Astrocyte (in vitro differentiated cells and primary cell): ENCODE measurements around the gene CLEC2A.

Experiments used
- CTCF ChIP-seq: IDR thresholded peaks from 2 replicates; pipeline ENCODE4 v1.5.1; 2011; ENCODE audit warnings: low read depth, mild to moderate bottlenecking, inconsistent platforms, low read length, moderate library complexity; ENCODE audit not compliant: insufficient read depth
- EZH2 ChIP-seq: IDR thresholded peaks from 2 replicates; pipeline ENCODE4 v1.6.1; 2012; ENCODE audit warnings: mild to moderate bottlenecking, low read length, inconsistent platforms; ENCODE audit not compliant: insufficient read depth

GRCh38 chr12:9977916-9978315, 45.7 kb upstream of the CLEC2A start:
- TF ChIP-seq CTCF (no peak), EZH2 (no peak)
